ENCODE results near the gene SCAND1.

DNA sequence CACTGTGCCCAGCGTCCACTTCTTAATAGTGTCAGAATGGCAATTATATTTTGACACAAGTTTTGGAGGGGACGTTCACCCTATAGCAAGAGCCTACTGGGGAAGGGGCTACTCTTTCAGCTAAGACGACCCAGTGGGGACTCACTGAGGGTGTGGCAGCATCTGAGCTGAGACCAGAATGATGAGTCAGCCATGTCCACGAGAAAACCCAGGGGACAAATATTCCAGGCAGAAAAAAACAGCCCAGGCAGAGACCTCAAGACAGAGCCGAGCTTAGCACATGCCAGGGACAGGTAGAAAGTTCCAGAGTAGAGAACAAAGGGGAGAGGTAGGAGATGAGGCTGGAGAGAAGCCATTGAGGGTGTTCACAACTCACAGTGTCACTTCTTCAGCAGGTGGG, 25.2 kb upstream of the SCAND1 start:
- TF ChIP-seq, protein P1, sequence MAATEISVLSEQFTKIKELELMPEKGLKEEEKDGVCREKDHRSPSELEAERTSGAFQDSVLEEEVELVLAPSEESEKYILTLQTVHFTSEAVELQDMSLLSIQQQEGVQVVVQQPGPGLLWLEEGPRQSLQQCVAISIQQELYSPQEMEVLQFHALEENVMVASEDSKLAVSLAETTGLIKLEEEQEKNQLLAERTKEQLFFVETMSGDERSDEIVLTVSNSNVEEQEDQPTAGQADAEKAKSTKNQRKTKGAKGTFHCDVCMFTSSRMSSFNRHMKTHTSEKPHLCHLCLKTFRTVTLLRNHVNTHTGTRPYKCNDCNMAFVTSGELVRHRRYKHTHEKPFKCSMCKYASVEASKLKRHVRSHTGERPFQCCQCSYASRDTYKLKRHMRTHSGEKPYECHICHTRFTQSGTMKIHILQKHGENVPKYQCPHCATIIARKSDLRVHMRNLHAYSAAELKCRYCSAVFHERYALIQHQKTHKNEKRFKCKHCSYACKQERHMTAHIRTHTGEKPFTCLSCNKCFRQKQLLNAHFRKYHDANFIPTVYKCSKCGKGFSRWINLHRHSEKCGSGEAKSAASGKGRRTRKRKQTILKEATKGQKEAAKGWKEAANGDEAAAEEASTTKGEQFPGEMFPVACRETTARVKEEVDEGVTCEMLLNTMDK (IDR thresholded peaks at IDR 0.05; ENCODE audit: borderline replicate concordance, insufficient read depth, low read depth, low read length, poor library complexity, severe bottlenecking), result no peak
- TF ChIP-seq EP300 (IDR thresholded peaks at IDR 0.05; ENCODE audit: low read length) (no peak), MYNN (IDR thresholded peaks at IDR 0.05) (no peak), MYNN (CRISPR knock-in tag; IDR thresholded peaks at IDR 0.05) (no peak), EZH2 (IDR thresholded peaks at IDR 0.05; ENCODE audit: borderline replicate concordance, low read depth, low read length) (no peak), HDAC2 (IDR thresholded peaks at IDR 0.05) (no peak), HNRNPH1 (optimal IDR thresholded peaks at IDR 0.05; ENCODE audit: low read depth, low read length) (no peak), TCF7 (IDR thresholded peaks at IDR 0.05; ENCODE audit: borderline replicate concordance) (no peak)

Measured in K562 (cell line).